Liver (tissue), 9 donors: Measurements from ENCODE around the gene SEC31B. TPM values are rescaled to one million over a fixed set of nuclear protein-coding genes. Genes with fewer than 3 reads are reported as not detected.

Experiments
- DNase-seq: peaks from one replicate; pipeline ENCODE4 v3.0.0-alpha.2; 2017; ENCODE audit warnings: low spot score
- H3K27ac ChIP-seq, 2 donors: one replicate each; pipeline ENCODE4 v1.7.0; 2013; ENCODE audit warnings: inconsistent platforms in 2 of 2, low read length in 2 of 2, control low read depth in 1 of 2, low read depth in 1 of 2, mild to moderate bottlenecking in 1 of 2
- H3K27me3 ChIP-seq, 4 donors: one replicate each; pipeline versions ENCODE4 v1.6.1 to v1.7.0; 2013; ENCODE audit warnings: low read length in 3 of 4, inconsistent platforms in 1 of 4, mild to moderate bottlenecking in 1 of 4, moderate library complexity in 1 of 4; ENCODE audit not compliant: control insufficient read depth in 4 of 4, insufficient read depth in 4 of 4
- H3K36me3 ChIP-seq, 4 donors: one replicate each; pipeline versions ENCODE4 v1.6.1 to v1.7.0; 2013; ENCODE audit warnings: low read length in 3 of 4, mild to moderate bottlenecking in 3 of 4, low read depth in 1 of 4, moderate library complexity in 1 of 4; ENCODE audit not compliant: control insufficient read depth in 4 of 4, insufficient read depth in 3 of 4
- H3K4me1 ChIP-seq, 4 donors: one replicate each; pipeline versions ENCODE4 v1.6.1 to v1.7.0; 2013; ENCODE audit warnings: low read length in 3 of 4, mild to moderate bottlenecking in 3 of 4, moderate library complexity in 1 of 4; ENCODE audit not compliant: control insufficient read depth in 4 of 4, insufficient read depth in 4 of 4
- H3K4me3 ChIP-seq, 3 donors: one replicate each; pipeline versions ENCODE4 v1.6.1 to v1.7.0; 2013; ENCODE audit warnings: low read length in 3 of 3, control low read depth in 1 of 3, low read depth in 1 of 3, mild to moderate bottlenecking in 1 of 3
- H3K9ac ChIP-seq, 2 donors: one replicate each; pipeline ENCODE4 v1.7.0; 2013; ENCODE audit warnings: low read length in 2 of 2, mild to moderate bottlenecking in 2 of 2, moderate library complexity in 2 of 2, control low read depth in 1 of 2, low read depth in 1 of 2
- H3K9me3 ChIP-seq, 4 donors: one replicate each; pipeline versions ENCODE4 v1.6.1 to v1.7.0; 2013; ENCODE audit warnings: low read length in 3 of 4; ENCODE audit not compliant: control insufficient read depth in 4 of 4
- CTCF ChIP-seq: fragments of 150-350 bp; IDR thresholded peaks from 2 replicates; pipeline ENCODE4 v1.5.1; 2017; ENCODE audit warnings: improper control_type of control experiment, low read depth, low read length; ENCODE audit not compliant: missing input control
- EGR1 ChIP-seq, 2 donors: IDR thresholded peaks; 2 replicates each; pipeline ENCODE4 v1.6.1; 2016 to 2018; ENCODE audit warnings: antibody characterized with exemption in 2 of 2, low read depth in 2 of 2
- FOXA1 ChIP-seq: IDR thresholded peaks from 2 replicates; pipeline ENCODE4 v1.6.1; 2016; ENCODE audit warnings: antibody characterized with exemption
- FOXA2 ChIP-seq: IDR thresholded peaks from 2 replicates; pipeline ENCODE4 v1.6.1; 2016; ENCODE audit warnings: antibody characterized with exemption
- GABPA ChIP-seq, 2 donors: IDR thresholded peaks in 1 of 2; conservative IDR thresholded peaks in 1 of 2; 2 replicates each; pipeline ENCODE4 v1.6.1; 2016; ENCODE audit warnings: antibody characterized with exemption in 2 of 2, mild to moderate bottlenecking in 1 of 2, moderate library complexity in 1 of 2
- HNF4A ChIP-seq, 2 donors: conservative IDR thresholded peaks; 2 replicates each; pipeline ENCODE4 v1.6.1; 2016; ENCODE audit warnings: antibody characterized with exemption in 2 of 2, mild to moderate bottlenecking in 2 of 2
- HNF4G ChIP-seq: IDR thresholded peaks from 2 replicates; pipeline ENCODE4 v1.6.1; 2016; ENCODE audit warnings: antibody characterized with exemption
- JUND ChIP-seq, 2 donors: IDR thresholded peaks; 2 replicates each; pipeline ENCODE4 v1.6.1; 2016; ENCODE audit warnings: antibody characterized with exemption in 2 of 2
- NR2F2 ChIP-seq: IDR thresholded peaks from 2 replicates; pipeline ENCODE4 v1.6.1; 2016; ENCODE audit warnings: antibody characterized with exemption
- RAD21 ChIP-seq, 2 donors: IDR thresholded peaks; 2 replicates each; pipeline ENCODE4 v1.6.1; 2016; ENCODE audit warnings: antibody characterized with exemption in 2 of 2, mild to moderate bottlenecking in 2 of 2
- RXRA ChIP-seq, 2 donors: IDR thresholded peaks; 2 replicates each; pipeline ENCODE4 v1.6.1; 2017 to 2018; ENCODE audit warnings: antibody characterized with exemption in 2 of 2, mild to moderate bottlenecking in 1 of 2
- SP1 ChIP-seq: IDR thresholded peaks from 2 replicates; pipeline ENCODE4 v1.6.1; 2018; ENCODE audit warnings: antibody characterized with exemption, mild to moderate bottlenecking
- TAF1 ChIP-seq: conservative IDR thresholded peaks from 2 replicates; pipeline ENCODE4 v1.6.1; 2016; ENCODE audit warnings: antibody characterized with exemption, mild to moderate bottlenecking
- YY1 ChIP-seq: IDR thresholded peaks from 2 replicates; pipeline ENCODE4 v1.6.1; 2016; ENCODE audit warnings: antibody characterized with exemption, mild to moderate bottlenecking
- ZBTB33 ChIP-seq: IDR thresholded peaks from 2 replicates; pipeline ENCODE4 v1.6.1; 2016; ENCODE audit warnings: antibody characterized with exemption
- WGBS: extraction: QIAGEN DNeasy Blood & Tissue Kit; methylation state at CpG from one replicate; pipeline ENCODE4 v1.1.7; 2013; 5-methylcytosine and 5-hydroxymethylcytosine counted together
- polyA plus RNA-seq, 2 donors: library from polyadenylated mRNA; stranded (reverse) in 1 of 2; unstranded in 1 of 2; fragments of 200-250 nt in 1 of 2; fragments of >200 nt in 1 of 2; fragmentation: Nextera tagmentation in 1 of 2; extraction: Ambion mirVana in 1 of 2; gene quantifications; one replicate each; pipeline versions ENCODE4 v1.2.1 to v1.2.3, GENCODE V29; 2013 to 2015
- total RNA-seq, 2 donors: library from RNA; depleted of rRNA; stranded (reverse); fragments of >200 nt; gene quantifications; one replicate each; pipeline ENCODE4 v1.2.3, GENCODE V29; 2014
- TF ChIP-seq, protein P1 (sequence below): IDR thresholded peaks from 2 replicates; pipeline ENCODE4 v1.6.1; 2016; ENCODE audit warnings: antibody characterized with exemption, mild to moderate bottlenecking
- TF ChIP-seq, protein P2 (sequence below): IDR thresholded peaks from 2 replicates; pipeline ENCODE4 v1.6.1; 2016; ENCODE audit warnings: antibody characterized with exemption
- donor health status: healthy.
- donor health status: healthy.
- donor health status: healthy.
- donor health status: healthy.
- donor health status: healthy.

The SEC31B gene
- total and polyA plus RNA-seq, 4 donors = 1.3 to 6.6 (median 3.8) TPM

GRCh38 chr10:100567826-100568225 lies 48.2 kb upstream of the SEC31B start:
- no peak for DNase-seq
- H3K4me1 ChIP-seq = peaks cover 0 to 2% (median 0%) of the 10 kb centered on the region in 4 donors
- no peak overlapping the region for H3K9ac ChIP-seq
- no peaks in the 10 kb centered on the region for H3K36me3 ChIP-seq
- no peaks in the 10 kb centered on the region for H3K9me3 ChIP-seq
- H3K27me3 ChIP-seq = peaks cover 0 to 11% (median 4%) of the 10 kb centered on the region in 4 donors
- 27% methylated on average over 6 of the region's 6 CpGs for WGBS
- TF ChIP-seq YY1 (no peak), RXRA (IDR thresholded peaks at IDR 0.05) (no peak), FOXA1 (no peak), GABPA (IDR thresholded peaks at IDR 0.05 in 1 of 2, conservative IDR thresholded peaks at IDR 0.05 in 1 of 2) (no peak), NR2F2 (no peak), JUND (IDR thresholded peaks at IDR 0.05) (no peak), HNF4G (no peak), CTCF (no peak), FOXA2 (no peak), TAF1 (no peak), EGR1 (IDR thresholded peaks at IDR 0.05; ENCODE audit: low read depth in 2 of 2) (no peak), HNF4A (conservative IDR thresholded peaks at IDR 0.05) (no peak)
- TF ChIP-seq, protein P1, sequence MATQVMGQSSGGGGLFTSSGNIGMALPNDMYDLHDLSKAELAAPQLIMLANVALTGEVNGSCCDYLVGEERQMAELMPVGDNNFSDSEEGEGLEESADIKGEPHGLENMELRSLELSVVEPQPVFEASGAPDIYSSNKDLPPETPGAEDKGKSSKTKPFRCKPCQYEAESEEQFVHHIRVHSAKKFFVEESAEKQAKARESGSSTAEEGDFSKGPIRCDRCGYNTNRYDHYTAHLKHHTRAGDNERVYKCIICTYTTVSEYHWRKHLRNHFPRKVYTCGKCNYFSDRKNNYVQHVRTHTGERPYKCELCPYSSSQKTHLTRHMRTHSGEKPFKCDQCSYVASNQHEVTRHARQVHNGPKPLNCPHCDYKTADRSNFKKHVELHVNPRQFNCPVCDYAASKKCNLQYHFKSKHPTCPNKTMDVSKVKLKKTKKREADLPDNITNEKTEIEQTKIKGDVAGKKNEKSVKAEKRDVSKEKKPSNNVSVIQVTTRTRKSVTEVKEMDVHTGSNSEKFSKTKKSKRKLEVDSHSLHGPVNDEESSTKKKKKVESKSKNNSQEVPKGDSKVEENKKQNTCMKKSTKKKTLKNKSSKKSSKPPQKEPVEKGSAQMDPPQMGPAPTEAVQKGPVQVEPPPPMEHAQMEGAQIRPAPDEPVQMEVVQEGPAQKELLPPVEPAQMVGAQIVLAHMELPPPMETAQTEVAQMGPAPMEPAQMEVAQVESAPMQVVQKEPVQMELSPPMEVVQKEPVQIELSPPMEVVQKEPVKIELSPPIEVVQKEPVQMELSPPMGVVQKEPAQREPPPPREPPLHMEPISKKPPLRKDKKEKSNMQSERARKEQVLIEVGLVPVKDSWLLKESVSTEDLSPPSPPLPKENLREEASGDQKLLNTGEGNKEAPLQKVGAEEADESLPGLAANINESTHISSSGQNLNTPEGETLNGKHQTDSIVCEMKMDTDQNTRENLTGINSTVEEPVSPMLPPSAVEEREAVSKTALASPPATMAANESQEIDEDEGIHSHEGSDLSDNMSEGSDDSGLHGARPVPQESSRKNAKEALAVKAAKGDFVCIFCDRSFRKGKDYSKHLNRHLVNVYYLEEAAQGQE = no peak
- TF ChIP-seq, protein P2, sequence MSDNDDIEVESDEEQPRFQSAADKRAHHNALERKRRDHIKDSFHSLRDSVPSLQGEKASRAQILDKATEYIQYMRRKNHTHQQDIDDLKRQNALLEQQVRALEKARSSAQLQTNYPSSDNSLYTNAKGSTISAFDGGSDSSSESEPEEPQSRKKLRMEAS = no peak
- no peak overlapping the region for H3K27ac ChIP-seq
- no peak overlapping the region for H3K4me3 ChIP-seq

- H3K27ac ChIP-seq = no peak overlapping the region
- H3K27me3 ChIP-seq = peaks cover 0 to 11% (median 4%) of the 10 kb centered on the region in 4 donors
- H3K4me3 ChIP-seq = no peak overlapping the region
- TF ChIP-seq RXRA (IDR thresholded peaks at IDR 0.05) = no peak
- TF ChIP-seq, protein P2 = no peak
- TF ChIP-seq HNF4G = no peak
- no peak for TF ChIP-seq ZBTB33
- no peak for TF ChIP-seq JUND (IDR thresholded peaks at IDR 0.05)
- no peak for TF ChIP-seq TAF1
- no peak for TF ChIP-seq HNF4A (conservative IDR thresholded peaks at IDR 0.05)
- no peak for TF ChIP-seq NR2F2
- TF ChIP-seq SP1 = no peak
- TF ChIP-seq FOXA2 = no peak
- TF ChIP-seq EGR1 (IDR thresholded peaks at IDR 0.05; ENCODE audit: low read depth in 2 of 2) = no peak
- no peak for TF ChIP-seq CTCF
- TF ChIP-seq GABPA (IDR thresholded peaks at IDR 0.05 in 1 of 2, conservative IDR thresholded peaks at IDR 0.05 in 1 of 2) = no peak
- TF ChIP-seq, protein P1 = no peak
- TF ChIP-seq RAD21 (IDR thresholded peaks at IDR 0.05) = no peak
- DNase-seq = no peak
- H3K9me3 ChIP-seq = no peaks in the 10 kb centered on the region
- no peaks in the 10 kb centered on the region for H3K36me3 ChIP-seq
- peaks cover under 1 to 6% (median 3%) of the 10 kb centered on the region in 4 donors for H3K4me1 ChIP-seq
- WGBS = 43% methylated on average over 11 of the region's 11 CpGs
- no peak overlapping the region for H3K9ac ChIP-seq
Measured at GRCh38 chr10:100567249-100567648, 47.6 kb upstream of the SEC31B start.
